Esophagus squamous epithelium (tissue), 5 donors: ENCODE results near the gene MAPK1IP1L. TPM values are rescaled to one million over a fixed set of nuclear protein-coding genes. Genes with fewer than 3 reads are reported as not detected.
"Not testable (repeated sequence)": the region's sequence is repeated elsewhere in the genome, so short reads cannot be mapped to it uniquely, and the experiment has no call there.

Source experiments
- DNase-seq: peaks from one replicate; lab custom pipeline; 2025; lab: John Stamatoyannopoulos, UW
- H3K27ac ChIP-seq, 4 donors: fragments of 200-600 bp; sonication (generic); one replicate each; pipeline ENCODE4 v1.5.1; 2016 to 2019; ENCODE audit warnings: mild to moderate bottlenecking in 1 of 4
- H3K27me3 ChIP-seq, 4 donors: fragments of 200-600 bp; sonication (generic); 1 replicate in 3 of 4; 2 replicates in 1 of 4; pipeline versions ENCODE4 v1.5.1 to v1.6.0; 2017 to 2021; ENCODE audit warnings: antibody characterized with exemption in 1 of 4
- H3K36me3 ChIP-seq, 3 donors: fragments of 200-600 bp; sonication (generic); one replicate each; pipeline ENCODE4 v1.5.1; 2016 to 2019
- H3K4me1 ChIP-seq, 3 donors: fragments of 200-600 bp; sonication (generic); one replicate each; pipeline ENCODE4 v1.5.1; 2017 to 2019
- H3K4me3 ChIP-seq, 4 donors: fragments of 200-600 bp; sonication (generic); 1 replicate in 3 of 4; 2 replicates in 1 of 4; pipeline ENCODE4 v1.5.1; 2016 to 2019; ENCODE audit warnings: mild to moderate bottlenecking in 2 of 4, moderate library complexity in 1 of 4
- H3K9me3 ChIP-seq, 3 donors: fragments of 200-600 bp; sonication (generic); one replicate each; pipeline ENCODE4 v1.5.1; 2016 to 2019
- POLR2A ChIP-seq, 4 donors: fragments of 450-650 bp; IDR thresholded peaks; one replicate each; pipeline ENCODE4 v1.6.1; 2017; ENCODE audit warnings: antibody characterized with exemption in 4 of 4, mild to moderate bottlenecking in 4 of 4, moderate library complexity in 3 of 4
- WGBS, 2 donors: methylation state at CpG; one replicate each; pipeline ENCODE4 v1.1.5; 2018; 5-methylcytosine and 5-hydroxymethylcytosine counted together
- intact Hi-C: fragments of 100-400 bp; cut with DNase I; formaldehyde crosslinking; loops from one replicate; pipeline ENCODE4 v1.15.0; 2022
- total RNA-seq, 4 donors: library from RNA; depleted of rRNA; stranded (reverse); fragments of >200 nt; gene quantifications; one replicate each; pipeline ENCODE4 v1.1.0, GENCODE V29; 2016
- TF ChIP-seq, protein P1 (sequence below), 6 experiments: fragments of 450-650 bp in 4 of 6; fragments of 200-600 bp in 2 of 6; sonication (generic) in 2 of 6; IDR thresholded peaks; one replicate each; pipeline ENCODE4 v1.5.1; 2016 to 2019; ENCODE audit warnings: antibody characterized with exemption in 6 of 6, mild to moderate bottlenecking in 4 of 6, moderate library complexity in 4 of 6
- donor health status: DM: yes; HTN: yes; CAD: no.

MAPK1IP1L gene
- total RNA-seq, 4 donors from 2014 or later: 35.3 to 85.3 (median 50.4) TPM

DNA sequence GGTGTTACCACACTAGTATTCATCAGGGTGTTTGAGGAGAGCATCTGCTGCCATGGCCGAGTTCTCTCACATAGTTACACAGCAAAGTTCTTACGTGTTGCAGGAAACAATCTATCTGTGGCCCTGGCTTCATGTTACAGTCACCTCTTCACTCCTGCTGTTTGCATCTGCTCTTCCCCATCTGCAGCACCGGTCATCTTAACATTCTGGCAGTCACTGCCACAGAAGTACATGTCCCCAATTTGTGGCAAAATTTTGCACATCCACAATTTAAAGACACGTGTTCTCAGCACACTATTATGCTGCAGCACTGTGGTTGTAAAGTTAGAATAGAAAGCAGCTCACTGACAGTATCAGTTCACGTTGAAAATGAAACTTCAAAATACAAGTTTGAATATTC is 23.2 kb downstream of the MAPK1IP1L start:
- no peaks in the 10 kb centered on the region for H3K27me3 ChIP-seq
- peak overlapping the region in 1 of 4 donors; percentile 17 for H3K27ac ChIP-seq
- no peak for TF ChIP-seq POLR2A (IDR thresholded peaks at IDR 0.05)
- TF ChIP-seq, protein P1, sequence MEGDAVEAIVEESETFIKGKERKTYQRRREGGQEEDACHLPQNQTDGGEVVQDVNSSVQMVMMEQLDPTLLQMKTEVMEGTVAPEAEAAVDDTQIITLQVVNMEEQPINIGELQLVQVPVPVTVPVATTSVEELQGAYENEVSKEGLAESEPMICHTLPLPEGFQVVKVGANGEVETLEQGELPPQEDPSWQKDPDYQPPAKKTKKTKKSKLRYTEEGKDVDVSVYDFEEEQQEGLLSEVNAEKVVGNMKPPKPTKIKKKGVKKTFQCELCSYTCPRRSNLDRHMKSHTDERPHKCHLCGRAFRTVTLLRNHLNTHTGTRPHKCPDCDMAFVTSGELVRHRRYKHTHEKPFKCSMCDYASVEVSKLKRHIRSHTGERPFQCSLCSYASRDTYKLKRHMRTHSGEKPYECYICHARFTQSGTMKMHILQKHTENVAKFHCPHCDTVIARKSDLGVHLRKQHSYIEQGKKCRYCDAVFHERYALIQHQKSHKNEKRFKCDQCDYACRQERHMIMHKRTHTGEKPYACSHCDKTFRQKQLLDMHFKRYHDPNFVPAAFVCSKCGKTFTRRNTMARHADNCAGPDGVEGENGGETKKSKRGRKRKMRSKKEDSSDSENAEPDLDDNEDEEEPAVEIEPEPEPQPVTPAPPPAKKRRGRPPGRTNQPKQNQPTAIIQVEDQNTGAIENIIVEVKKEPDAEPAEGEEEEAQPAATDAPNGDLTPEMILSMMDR (IDR thresholded peaks at IDR 0.05): no peak
- no peaks in the 10 kb centered on the region for H3K9me3 ChIP-seq
- WGBS, 2 donors: 17 to 23% methylated on average over 5 of the region's 5 CpGs
- no peaks in the 10 kb centered on the region for H3K36me3 ChIP-seq
- intact Hi-C loops: no loop called here
- H3K4me1 ChIP-seq: peaks cover 17 to 55% (median 29%) of the 10 kb centered on the region in 3 donors
- DNase-seq: no peak
- no peak overlapping the region for H3K4me3 ChIP-seq

DNA sequence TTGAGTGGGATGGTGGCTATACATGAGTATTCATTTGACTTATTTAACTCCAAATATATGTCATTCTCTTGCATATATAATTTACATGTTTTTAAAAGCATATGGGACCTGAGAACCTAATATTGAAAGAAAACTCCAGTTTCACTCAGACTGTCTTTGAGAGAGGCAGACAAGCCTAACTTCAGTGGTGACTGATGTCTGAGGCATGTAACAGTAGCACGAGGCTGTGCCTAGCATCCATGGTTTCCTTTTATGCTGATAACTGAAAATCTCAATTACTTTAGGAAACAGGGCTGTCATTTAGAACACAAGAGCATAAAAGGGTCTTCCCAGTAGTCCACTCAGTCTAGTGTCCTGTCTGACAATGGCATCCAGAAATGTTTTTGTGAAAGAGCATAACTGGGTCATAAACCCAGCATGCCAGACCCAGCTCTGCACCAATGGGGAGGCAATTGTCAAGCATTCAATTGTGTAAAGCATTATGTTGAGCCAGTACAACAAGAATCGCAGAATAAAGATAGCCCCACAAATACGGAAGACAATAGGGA is 24.3 kb downstream of the MAPK1IP1L start:
- peaks cover 17 to 55% (median 29%) of the 10 kb centered on the region in 3 donors for H3K4me1 ChIP-seq
- no peak overlapping the region for H3K27ac ChIP-seq
- WGBS, 2 donors: 86 to 87% methylated on average over 3 of the region's 3 CpGs
- DNase-seq: no peak
- H3K27me3 ChIP-seq: no peaks in the 10 kb centered on the region
- intact Hi-C loops: no loop called here
- no peak overlapping the region for H3K4me3 ChIP-seq
- H3K36me3 ChIP-seq: no peaks in the 10 kb centered on the region
- no peaks in the 10 kb centered on the region for H3K9me3 ChIP-seq
- TF ChIP-seq POLR2A (IDR thresholded peaks at IDR 0.05): no peak

DNA sequence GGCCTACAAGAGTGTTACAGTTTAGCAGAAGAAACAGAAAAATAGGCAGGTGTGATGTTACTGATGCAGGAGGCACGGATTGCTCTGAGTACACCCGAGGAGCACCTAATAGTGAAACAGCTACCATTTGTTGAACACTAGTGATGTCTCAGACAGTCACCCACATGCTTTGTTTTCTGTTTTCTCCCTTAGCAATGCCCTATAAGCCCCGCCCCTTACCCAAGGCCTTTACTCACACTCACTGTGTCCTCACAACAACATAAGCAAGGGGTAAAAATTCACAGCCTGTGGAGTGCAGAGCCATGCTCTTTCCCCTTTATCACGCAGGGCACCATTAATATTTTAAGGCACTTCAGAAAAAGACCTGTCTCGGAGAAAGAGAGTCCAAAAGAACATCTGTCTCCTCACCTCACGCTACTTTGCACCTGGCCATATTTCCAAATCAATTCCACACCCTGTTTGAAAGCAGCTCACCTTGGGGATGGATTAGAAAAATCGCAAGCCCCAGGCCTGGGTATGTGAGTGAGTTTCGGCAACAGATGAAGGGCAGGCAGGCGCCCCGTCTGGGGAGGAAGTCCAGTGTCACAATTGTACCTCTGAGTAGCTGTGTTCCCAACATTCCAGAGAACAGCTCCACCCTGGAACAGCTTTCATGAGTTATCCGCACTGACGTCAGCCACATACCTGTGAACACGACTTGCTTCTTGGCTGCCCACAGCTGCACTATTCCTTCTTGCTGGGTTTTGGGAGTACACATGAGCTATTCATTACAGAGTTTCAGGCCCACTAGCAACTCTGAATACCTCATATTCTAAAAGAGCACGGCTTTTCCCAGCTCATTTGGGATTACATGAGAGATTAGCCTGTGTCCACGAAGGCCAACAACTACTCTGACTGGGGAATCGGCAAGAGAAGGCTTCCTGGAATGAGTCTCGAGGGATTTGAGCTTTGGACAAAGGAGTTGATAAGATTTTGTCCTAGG is 26.0 kb downstream of the MAPK1IP1L start:
- H3K4me3 ChIP-seq: no peak overlapping the region
- 38 to 52% methylated on average over 17 of the region's 17 CpGs for WGBS, 2 donors
- H3K27me3 ChIP-seq: no peaks in the 10 kb centered on the region
- no peaks in the 10 kb centered on the region for H3K36me3 ChIP-seq
- intact Hi-C loops: no loop called here
- no peak for DNase-seq
- no peak for TF ChIP-seq POLR2A (IDR thresholded peaks at IDR 0.05)
- TF ChIP-seq, protein P1 (IDR thresholded peaks at IDR 0.05): no peak
- H3K9me3 ChIP-seq: no peaks in the 10 kb centered on the region
- H3K4me1 ChIP-seq: peaks cover 9 to 42% (median 17%) of the 10 kb centered on the region in 3 donors
- H3K27ac ChIP-seq: peak overlapping the region; percentile 72 to 89 (median 82)

DNA sequence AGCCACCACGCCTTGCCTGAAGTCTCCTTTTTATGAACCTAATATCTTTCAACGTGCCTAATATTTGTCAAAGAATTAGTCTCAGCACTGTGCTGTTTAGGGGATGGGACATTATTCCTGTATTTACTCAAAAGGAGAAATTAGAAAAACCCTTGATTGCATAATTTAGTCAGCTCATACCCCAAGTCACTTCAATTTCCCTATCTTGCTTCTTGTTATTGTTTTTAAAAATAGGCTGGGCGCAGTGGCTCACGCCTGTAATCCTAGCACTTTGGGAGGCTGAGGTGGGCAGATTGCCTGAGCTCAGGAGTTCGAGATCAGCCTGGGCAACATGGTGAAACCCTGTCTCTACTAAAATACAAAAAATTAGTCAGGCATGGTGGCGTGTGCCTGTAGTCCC is 28.5 kb downstream of the MAPK1IP1L start:
- peaks cover 4 to 28% (median 5%) of the 10 kb centered on the region in 3 donors for H3K4me1 ChIP-seq
- H3K36me3 ChIP-seq, intact Hi-C loops, DNase-seq, H3K27me3 ChIP-seq, H3K9me3 ChIP-seq, H3K4me3 ChIP-seq, H3K27ac ChIP-seq: not testable (repeated sequence)
- WGBS, 2 donors: 71 to 72% methylated on average over 6 of the region's 6 CpGs

DNA sequence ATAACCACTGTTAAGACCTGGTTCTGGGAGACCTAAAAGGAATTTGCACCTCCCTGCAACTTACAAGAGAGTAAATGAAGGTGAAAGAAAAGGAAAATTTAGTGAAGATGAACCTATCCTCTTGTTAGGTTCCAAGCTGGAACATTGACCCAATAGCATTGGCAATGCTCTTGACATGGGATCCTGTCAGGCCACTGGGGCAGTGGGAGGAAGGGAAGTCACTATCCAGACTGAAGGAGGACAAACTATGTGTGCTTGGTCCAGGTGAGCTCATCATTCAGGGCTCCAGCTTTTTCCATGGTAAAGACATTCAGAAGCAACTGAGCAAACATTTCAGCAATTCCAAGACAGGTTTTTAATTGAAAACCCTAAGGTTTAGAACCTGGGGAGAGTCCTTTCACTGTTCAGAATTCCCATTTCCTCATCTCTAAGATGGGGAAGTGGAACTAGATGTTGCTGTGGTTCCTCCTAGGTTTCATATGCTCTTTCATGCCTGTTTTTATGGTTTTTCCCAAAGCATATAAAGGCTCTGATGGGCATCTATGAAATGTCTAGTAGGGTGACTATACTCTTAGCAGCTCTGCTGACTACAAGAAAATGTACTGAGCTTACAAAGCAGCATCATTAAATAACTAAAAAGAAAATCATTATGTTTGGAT is 33.1 kb downstream of the MAPK1IP1L start:
- TF ChIP-seq POLR2A (IDR thresholded peaks at IDR 0.05): no peak
- TF ChIP-seq, protein P1 (IDR thresholded peaks at IDR 0.05): no peak
- Histone ChIP-seq H3K36me3 (no peaks in the 10 kb centered on the region), H3K27me3 (no peaks in the 10 kb centered on the region), H3K9me3 (no peaks in the 10 kb centered on the region), H3K4me1 (peaks cover 0 to 34% (median 0%) of the 10 kb centered on the region in 3 donors), H3K4me3 (no peak overlapping the region), H3K27ac (peak overlapping the region in 1 of 4 donors; percentile 65)
- intact Hi-C loops: no loop called here
- DNase-seq: no peak
